ENCODE measurements around the gene ZCCHC7. TPM values are rescaled to one million over a fixed set of nuclear protein-coding genes. Genes with fewer than 3 reads are reported as not detected.

The ZCCHC7 gene
- total RNA-seq, 1 donor = 32.6 TPM

DNA sequence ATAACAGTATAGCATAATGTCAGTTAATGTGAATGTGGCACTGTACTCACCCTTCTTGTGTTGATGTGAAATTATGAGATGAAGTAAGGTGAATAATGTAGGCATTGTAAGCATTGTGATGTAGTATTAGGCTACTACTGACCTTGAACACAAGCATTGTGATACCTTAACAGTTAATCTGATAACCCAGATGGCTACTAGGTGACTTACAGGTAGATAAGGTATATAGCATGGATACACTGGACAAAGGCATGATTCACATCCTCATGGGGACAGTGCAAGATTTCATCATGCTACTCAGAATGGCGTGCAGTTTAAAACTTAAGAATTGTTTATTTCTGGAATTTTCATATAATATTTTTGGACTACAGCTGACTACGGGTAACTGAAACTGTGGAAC is 134.8 kb downstream of the ZCCHC7 start:
- peaks cover 4% of the 10 kb centered on the region for H3K79me2 ChIP-seq (ENCODE audit: insufficient read depth, low read length)
- H3K27ac ChIP-seq (ENCODE audit: low read depth, low read length) = no peak overlapping the region
- H3K4me3 ChIP-seq (ENCODE audit: insufficient read depth, low read length) = no peak overlapping the region
- no peak overlapping the region for H2AFZ ChIP-seq (ENCODE audit: low read length)
- TF ChIP-seq, protein P1, sequence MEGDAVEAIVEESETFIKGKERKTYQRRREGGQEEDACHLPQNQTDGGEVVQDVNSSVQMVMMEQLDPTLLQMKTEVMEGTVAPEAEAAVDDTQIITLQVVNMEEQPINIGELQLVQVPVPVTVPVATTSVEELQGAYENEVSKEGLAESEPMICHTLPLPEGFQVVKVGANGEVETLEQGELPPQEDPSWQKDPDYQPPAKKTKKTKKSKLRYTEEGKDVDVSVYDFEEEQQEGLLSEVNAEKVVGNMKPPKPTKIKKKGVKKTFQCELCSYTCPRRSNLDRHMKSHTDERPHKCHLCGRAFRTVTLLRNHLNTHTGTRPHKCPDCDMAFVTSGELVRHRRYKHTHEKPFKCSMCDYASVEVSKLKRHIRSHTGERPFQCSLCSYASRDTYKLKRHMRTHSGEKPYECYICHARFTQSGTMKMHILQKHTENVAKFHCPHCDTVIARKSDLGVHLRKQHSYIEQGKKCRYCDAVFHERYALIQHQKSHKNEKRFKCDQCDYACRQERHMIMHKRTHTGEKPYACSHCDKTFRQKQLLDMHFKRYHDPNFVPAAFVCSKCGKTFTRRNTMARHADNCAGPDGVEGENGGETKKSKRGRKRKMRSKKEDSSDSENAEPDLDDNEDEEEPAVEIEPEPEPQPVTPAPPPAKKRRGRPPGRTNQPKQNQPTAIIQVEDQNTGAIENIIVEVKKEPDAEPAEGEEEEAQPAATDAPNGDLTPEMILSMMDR (IDR thresholded peaks at IDR 0.05; ENCODE audit: extremely low read depth, low read depth, low read length) = no peak
- H3K9me3 ChIP-seq (ENCODE audit: low read depth, low read length) = no peaks in the 10 kb centered on the region
- H4K20me1 ChIP-seq (ENCODE audit: insufficient read depth, low read length) = no peaks in the 10 kb centered on the region
- no peak for DNase-seq (ENCODE audit: insufficient read length, low spot score, missing footprints)
- no peaks in the 10 kb centered on the region for H3K4me1 ChIP-seq (ENCODE audit: insufficient read depth, low read length)
- no peak overlapping the region for H3K4me2 ChIP-seq (ENCODE audit: insufficient read depth, low read length)
- H3K27me3 ChIP-seq (ENCODE audit: insufficient read depth, low read length) = no peaks in the 10 kb centered on the region
- no peaks in the 10 kb centered on the region for H3K36me3 ChIP-seq (ENCODE audit: insufficient read depth, low read length)

DNA sequence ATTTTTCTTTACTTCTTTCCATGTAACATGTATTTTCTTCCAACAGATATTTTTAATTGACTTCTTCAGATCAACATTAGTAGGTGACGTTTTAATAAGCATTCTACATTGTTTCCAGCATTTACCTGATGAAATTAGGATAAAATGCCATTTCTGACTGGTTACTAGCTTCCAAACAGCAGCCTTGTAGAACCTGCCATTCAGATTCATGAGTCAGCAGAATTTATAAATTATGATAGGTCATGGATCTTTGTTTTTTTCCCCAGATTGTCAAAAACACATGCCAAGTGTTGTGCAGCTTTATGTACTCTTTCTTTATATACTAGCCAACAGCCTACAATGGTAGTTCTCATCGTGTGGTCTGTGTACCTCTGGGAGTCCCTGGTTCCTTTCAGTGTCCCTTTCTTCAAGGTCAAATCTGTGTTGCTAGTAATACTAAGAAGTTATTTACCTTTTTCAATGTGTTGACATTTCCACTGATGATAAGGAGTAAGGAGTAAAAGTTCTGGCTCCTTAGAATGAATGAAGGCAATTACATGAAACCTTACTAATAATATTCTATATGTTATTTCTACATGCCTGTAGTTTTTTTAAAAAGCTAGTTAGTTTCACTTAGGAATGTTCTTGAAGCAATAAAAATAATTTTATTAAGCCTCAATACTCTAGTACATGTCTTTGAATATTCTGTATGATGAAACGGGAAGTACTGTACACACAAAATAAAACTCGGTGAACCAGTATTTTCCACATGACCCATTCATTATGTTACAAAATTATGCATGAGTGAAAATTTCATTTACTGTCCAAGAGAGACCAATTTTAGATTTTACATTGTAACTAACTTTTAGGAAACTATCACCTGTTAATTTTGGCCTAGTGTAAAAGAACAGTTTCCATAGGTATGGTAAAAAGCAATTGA is 135.8 kb downstream of the ZCCHC7 start:
- H3K9me3 ChIP-seq (ENCODE audit: low read depth, low read length) = no peaks in the 10 kb centered on the region
- H3K4me2 ChIP-seq (ENCODE audit: insufficient read depth, low read length) = no peak overlapping the region
- H3K79me2 ChIP-seq (ENCODE audit: insufficient read depth, low read length) = peaks cover 6% of the 10 kb centered on the region
- H3K27ac ChIP-seq (ENCODE audit: low read depth, low read length) = no peak overlapping the region
- H3K4me3 ChIP-seq (ENCODE audit: insufficient read depth, low read length) = no peak overlapping the region
- no peak overlapping the region for H2AFZ ChIP-seq (ENCODE audit: low read length)
- no peaks in the 10 kb centered on the region for H3K36me3 ChIP-seq (ENCODE audit: insufficient read depth, low read length)
- no peak for DNase-seq (ENCODE audit: insufficient read length, low spot score, missing footprints)
- H4K20me1 ChIP-seq (ENCODE audit: insufficient read depth, low read length) = no peaks in the 10 kb centered on the region
- H3K4me1 ChIP-seq (ENCODE audit: insufficient read depth, low read length) = no peaks in the 10 kb centered on the region
- TF ChIP-seq, protein P1 (IDR thresholded peaks at IDR 0.05; ENCODE audit: extremely low read depth, low read depth, low read length) = no peak
- no peaks in the 10 kb centered on the region for H3K27me3 ChIP-seq (ENCODE audit: insufficient read depth, low read length)

DNA sequence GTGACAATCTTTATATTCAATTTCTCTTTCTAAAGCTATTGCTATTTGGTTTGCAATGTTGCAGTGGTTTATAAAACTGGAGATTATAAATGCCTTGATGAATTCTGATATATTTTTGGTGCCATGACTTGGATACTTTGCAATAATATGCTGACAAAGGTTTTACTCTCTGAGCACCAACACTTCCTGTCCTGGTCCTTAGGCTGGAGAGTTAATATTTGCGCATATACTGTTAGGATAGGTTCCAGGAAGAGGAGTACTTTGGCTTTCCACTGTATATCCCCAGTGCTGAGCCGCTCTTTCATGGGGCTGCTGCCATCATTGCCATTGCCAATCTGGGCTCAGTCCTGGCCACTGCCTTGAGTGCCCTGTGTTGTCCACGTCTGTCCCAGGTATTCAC is 139.6 kb downstream of the ZCCHC7 start:
- H4K20me1 ChIP-seq (ENCODE audit: insufficient read depth, low read length) = no peaks in the 10 kb centered on the region
- H3K36me3 ChIP-seq (ENCODE audit: insufficient read depth, low read length) = no peaks in the 10 kb centered on the region
- H2AFZ ChIP-seq (ENCODE audit: low read length) = no peak overlapping the region
- H3K4me2 ChIP-seq (ENCODE audit: insufficient read depth, low read length) = no peak overlapping the region
- no peak overlapping the region for H3K27ac ChIP-seq (ENCODE audit: low read depth, low read length)
- no peaks in the 10 kb centered on the region for H3K4me1 ChIP-seq (ENCODE audit: insufficient read depth, low read length)
- peaks cover 3% of the 10 kb centered on the region for H3K79me2 ChIP-seq (ENCODE audit: insufficient read depth, low read length)
- no peak overlapping the region for H3K4me3 ChIP-seq (ENCODE audit: insufficient read depth, low read length)
- no peak for DNase-seq (ENCODE audit: insufficient read length, low spot score, missing footprints)
- no peaks in the 10 kb centered on the region for H3K9me3 ChIP-seq (ENCODE audit: low read depth, low read length)
- TF ChIP-seq, protein P1 (IDR thresholded peaks at IDR 0.05; ENCODE audit: extremely low read depth, low read depth, low read length) = no peak
- H3K27me3 ChIP-seq (ENCODE audit: insufficient read depth, low read length) = no peaks in the 10 kb centered on the region

DNA sequence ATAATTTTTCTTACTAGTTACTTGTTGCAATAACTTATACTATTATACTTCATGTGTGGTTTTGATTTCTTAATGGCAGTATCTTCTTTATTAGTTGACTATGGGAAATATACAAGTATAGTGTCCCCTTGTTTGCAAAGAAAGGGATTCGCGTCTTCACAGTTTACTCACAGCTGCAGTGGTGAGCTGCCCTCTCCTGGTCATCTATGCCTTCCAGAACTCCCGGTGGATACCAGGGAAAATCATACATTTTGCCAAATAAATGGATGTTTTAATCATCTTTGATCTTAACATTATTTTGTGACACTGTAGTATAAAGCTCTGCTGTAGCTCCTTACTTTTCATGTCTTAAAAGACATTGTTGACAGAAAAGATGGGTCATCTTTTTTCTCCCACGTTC is 142.0 kb downstream of the ZCCHC7 start:
- Histone ChIP-seq H3K4me2 (ENCODE audit: insufficient read depth, low read length) (no peak overlapping the region), H3K79me2 (ENCODE audit: insufficient read depth, low read length) (peaks cover 4% of the 10 kb centered on the region), H3K36me3 (ENCODE audit: insufficient read depth, low read length) (no peaks in the 10 kb centered on the region), H3K4me3 (ENCODE audit: insufficient read depth, low read length) (no peak overlapping the region), H3K4me1 (ENCODE audit: insufficient read depth, low read length) (no peaks in the 10 kb centered on the region), H3K9me3 (ENCODE audit: low read depth, low read length) (no peaks in the 10 kb centered on the region), H4K20me1 (ENCODE audit: insufficient read depth, low read length) (no peaks in the 10 kb centered on the region), H3K27me3 (ENCODE audit: insufficient read depth, low read length) (no peaks in the 10 kb centered on the region), H3K27ac (ENCODE audit: low read depth, low read length) (no peak overlapping the region), H2AFZ (ENCODE audit: low read length) (no peak overlapping the region)
- TF ChIP-seq, protein P1 (IDR thresholded peaks at IDR 0.05; ENCODE audit: extremely low read depth, low read depth, low read length) = peak; percentile 73
- no peak for DNase-seq (ENCODE audit: insufficient read length, low spot score, missing footprints)
